HepG2 (cell line): ENCODE data around the gene SYCE3. TPM values are rescaled to one million over a fixed set of nuclear protein-coding genes. Genes with fewer than 3 reads are reported as not detected.

ENCODE experiments used
- CHCHD3 ChIP-seq: sonication (generic); formaldehyde crosslinking; IDR thresholded peaks from 2 replicates; pipeline ENCODE4 v1.8.0; 2022; ENCODE audit warnings: mild to moderate bottlenecking, missing genetic modification reagents, moderate library complexity
- JUNB ChIP-seq: sonication (generic); formaldehyde crosslinking; IDR thresholded peaks from 2 replicates; pipeline ENCODE4 v1.8.0; 2022; ENCODE audit warnings: missing genetic modification reagents, mild to moderate bottlenecking, borderline replicate concordance
- NBN ChIP-seq: fragments of 450-650 bp; conservative IDR thresholded peaks from 2 replicates; pipeline ENCODE4 v1.6.1; 2017
- NR2F2 ChIP-seq: IDR thresholded peaks from 2 replicates; pipeline ENCODE4 v1.6.1; 2012; ENCODE audit warnings: low read depth, inconsistent platforms, borderline replicate concordance
- PITX1 ChIP-seq: sonication (generic); formaldehyde crosslinking; IDR thresholded peaks from 2 replicates; pipeline ENCODE4 v1.5.1; 2020; ENCODE audit warnings: mild to moderate bottlenecking, missing genetic modification reagents
- RARG ChIP-seq: sonication (generic); formaldehyde crosslinking; IDR thresholded peaks from 2 replicates; pipeline ENCODE4 v1.4.0; 2020; ENCODE audit warnings: low read depth, mild to moderate bottlenecking, missing genetic modification reagents
- SALL1 ChIP-seq: sonication (generic); formaldehyde crosslinking; IDR thresholded peaks from 2 replicates; pipeline ENCODE4 v1.8.0; 2022; ENCODE audit warnings: mild to moderate bottlenecking, missing genetic modification reagents
- SMC3 ChIP-seq: IDR thresholded peaks from 2 replicates; pipeline ENCODE4 v1.6.1; 2011; ENCODE audit warnings: low read length, improper control_type of control experiment
- TAF1 ChIP-seq: sonication (generic); formaldehyde crosslinking; IDR thresholded peaks from 2 replicates; pipeline ENCODE4 v1.4.0; 2020; ENCODE audit warnings: missing genetic modification reagents
- polyA plus RNA-seq, 8 experiments: library from polyadenylated mRNA; depleted of rRNA in 3 of 8; stranded (reverse) in 7 of 8; unstranded in 1 of 8; fragments of >200 nt; fragmentation: Illumina TruSeq in 4 of 8; extraction: Trizol in 4 of 8; gene quantifications; 2 replicates each; pipeline versions ENCODE4 v1.2.1 to v1.2.3, GENCODE V29; 2011 to 2016; ENCODE audit warnings: low read depth in 4 of 8, missing spikeins in 1 of 8, mixed read lengths in 1 of 8; ENCODE audit not compliant: insufficient read depth in 1 of 8
- total RNA-seq, 5 experiments: library from RNA; depleted of rRNA; stranded (reverse); fragments of >200 nt; fragmentation: Illumina TruSeq; extraction: Trizol; gene quantifications; 2 replicates each; pipeline ENCODE4 v1.2.3, GENCODE V29; 2016; ENCODE audit warnings: low read depth in 1 of 5
- TF ChIP-seq, protein P1 (sequence below): sonication (generic); formaldehyde crosslinking; IDR thresholded peaks from 2 replicates; pipeline ENCODE4 v1.5.1; 2020; ENCODE audit warnings: missing genetic modification reagents, mild to moderate bottlenecking, borderline replicate concordance
- TF ChIP-seq, protein P2 (sequence below), 2 experiments: fragments of 450-650 bp in 1 of 2; sonication (generic) in 1 of 2; formaldehyde crosslinking in 1 of 2; IDR thresholded peaks; 2 replicates each; pipeline versions ENCODE4 v1.6.1 to v1.8.0; 2016 to 2022; ENCODE audit warnings: antibody characterized with exemption in 1 of 2, mild to moderate bottlenecking in 1 of 2, missing genetic modification reagents in 1 of 2
- TF ChIP-seq, protein P3 (sequence below): sonication (generic); formaldehyde crosslinking; conservative IDR thresholded peaks from 2 replicates; pipeline ENCODE4 v1.5.0; 2020; ENCODE audit warnings: missing genetic modification reagents
- TF ChIP-seq, protein P4 (sequence below): sonication (generic); formaldehyde crosslinking; IDR thresholded peaks from 2 replicates; pipeline ENCODE4 v1.4.0; 2020; ENCODE audit warnings: missing genetic modification reagents, borderline replicate concordance

SYCE3 gene
- total and polyA plus RNA-seq, 2 of the 13 experiments (the other 11 are each of a cell fraction or from before 2014, with no cell fraction given) = not detected

DNA sequence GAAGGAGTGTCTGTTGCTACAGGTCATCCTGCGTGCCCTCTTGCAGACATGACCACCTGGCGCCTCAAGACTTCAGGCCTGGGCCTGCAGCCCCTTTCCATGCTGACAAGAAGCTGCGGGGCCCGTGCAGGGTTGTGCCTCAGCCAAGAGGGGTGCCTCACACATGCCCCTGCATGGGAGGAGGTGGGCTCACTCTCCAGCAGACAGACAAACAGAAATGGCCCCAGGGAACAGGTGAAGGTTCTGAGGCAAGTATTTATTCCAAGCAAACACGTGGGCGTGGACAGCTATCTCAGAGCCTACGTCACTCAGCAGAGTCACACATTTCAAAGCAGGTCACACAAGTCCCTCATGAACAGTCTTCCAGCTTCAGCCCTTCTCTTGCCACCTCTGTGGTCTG is 5.9 kb upstream of the SYCE3 start (continued):
- TF ChIP-seq, protein P1, sequence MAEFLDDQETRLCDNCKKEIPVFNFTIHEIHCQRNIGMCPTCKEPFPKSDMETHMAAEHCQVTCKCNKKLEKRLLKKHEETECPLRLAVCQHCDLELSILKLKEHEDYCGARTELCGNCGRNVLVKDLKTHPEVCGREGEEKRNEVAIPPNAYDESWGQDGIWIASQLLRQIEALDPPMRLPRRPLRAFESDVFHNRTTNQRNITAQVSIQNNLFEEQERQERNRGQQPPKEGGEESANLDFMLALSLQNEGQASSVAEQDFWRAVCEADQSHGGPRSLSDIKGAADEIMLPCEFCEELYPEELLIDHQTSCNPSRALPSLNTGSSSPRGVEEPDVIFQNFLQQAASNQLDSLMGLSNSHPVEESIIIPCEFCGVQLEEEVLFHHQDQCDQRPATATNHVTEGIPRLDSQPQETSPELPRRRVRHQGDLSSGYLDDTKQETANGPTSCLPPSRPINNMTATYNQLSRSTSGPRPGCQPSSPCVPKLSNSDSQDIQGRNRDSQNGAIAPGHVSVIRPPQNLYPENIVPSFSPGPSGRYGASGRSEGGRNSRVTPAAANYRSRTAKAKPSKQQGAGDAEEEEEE (CRISPR knock-in tag) = no peak
- TF ChIP-seq SALL1 (no peak; the same call in 1 of the 2 replicates), TAF1 (CRISPR knock-in tag) (no peak), SMC3 (no peak), JUNB (no peak), NBN (no peak), CHCHD3 (CRISPR knock-in tag) (no peak), NR2F2 (no peak), RARG (CRISPR knock-in tag) (no peak), PITX1 (CRISPR knock-in tag) (0 out of 2 replicates have a peak, but pooled peaks have one; percentile 10)
- TF ChIP-seq, protein P2, sequence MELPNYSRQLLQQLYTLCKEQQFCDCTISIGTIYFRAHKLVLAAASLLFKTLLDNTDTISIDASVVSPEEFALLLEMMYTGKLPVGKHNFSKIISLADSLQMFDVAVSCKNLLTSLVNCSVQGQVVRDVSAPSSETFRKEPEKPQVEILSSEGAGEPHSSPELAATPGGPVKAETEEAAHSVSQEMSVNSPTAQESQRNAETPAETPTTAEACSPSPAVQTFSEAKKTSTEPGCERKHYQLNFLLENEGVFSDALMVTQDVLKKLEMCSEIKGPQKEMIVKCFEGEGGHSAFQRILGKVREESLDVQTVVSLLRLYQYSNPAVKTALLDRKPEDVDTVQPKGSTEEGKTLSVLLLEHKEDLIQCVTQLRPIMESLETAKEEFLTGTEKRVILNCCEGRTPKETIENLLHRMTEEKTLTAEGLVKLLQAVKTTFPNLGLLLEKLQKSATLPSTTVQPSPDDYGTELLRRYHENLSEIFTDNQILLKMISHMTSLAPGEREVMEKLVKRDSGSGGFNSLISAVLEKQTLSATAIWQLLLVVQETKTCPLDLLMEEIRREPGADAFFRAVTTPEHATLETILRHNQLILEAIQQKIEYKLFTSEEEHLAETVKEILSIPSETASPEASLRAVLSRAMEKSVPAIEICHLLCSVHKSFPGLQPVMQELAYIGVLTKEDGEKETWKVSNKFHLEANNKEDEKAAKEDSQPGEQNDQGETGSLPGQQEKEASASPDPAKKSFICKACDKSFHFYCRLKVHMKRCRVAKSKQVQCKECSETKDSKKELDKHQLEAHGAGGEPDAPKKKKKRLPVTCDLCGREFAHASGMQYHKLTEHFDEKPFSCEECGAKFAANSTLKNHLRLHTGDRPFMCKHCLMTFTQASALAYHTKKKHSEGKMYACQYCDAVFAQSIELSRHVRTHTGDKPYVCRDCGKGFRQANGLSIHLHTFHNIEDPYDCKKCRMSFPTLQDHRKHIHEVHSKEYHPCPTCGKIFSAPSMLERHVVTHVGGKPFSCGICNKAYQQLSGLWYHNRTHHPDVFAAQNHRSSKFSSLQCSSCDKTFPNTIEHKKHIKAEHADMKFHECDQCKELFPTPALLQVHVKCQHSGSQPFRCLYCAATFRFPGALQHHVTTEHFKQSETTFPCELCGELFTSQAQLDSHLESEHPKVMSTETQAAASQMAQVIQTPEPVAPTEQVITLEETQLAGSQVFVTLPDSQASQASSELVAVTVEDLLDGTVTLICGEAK (IDR thresholded peaks at IDR 0.05) = no peak
- TF ChIP-seq, protein P2 (CRISPR knock-in tag; IDR thresholded peaks at IDR 0.05) = no peak
- TF ChIP-seq, protein P3, sequence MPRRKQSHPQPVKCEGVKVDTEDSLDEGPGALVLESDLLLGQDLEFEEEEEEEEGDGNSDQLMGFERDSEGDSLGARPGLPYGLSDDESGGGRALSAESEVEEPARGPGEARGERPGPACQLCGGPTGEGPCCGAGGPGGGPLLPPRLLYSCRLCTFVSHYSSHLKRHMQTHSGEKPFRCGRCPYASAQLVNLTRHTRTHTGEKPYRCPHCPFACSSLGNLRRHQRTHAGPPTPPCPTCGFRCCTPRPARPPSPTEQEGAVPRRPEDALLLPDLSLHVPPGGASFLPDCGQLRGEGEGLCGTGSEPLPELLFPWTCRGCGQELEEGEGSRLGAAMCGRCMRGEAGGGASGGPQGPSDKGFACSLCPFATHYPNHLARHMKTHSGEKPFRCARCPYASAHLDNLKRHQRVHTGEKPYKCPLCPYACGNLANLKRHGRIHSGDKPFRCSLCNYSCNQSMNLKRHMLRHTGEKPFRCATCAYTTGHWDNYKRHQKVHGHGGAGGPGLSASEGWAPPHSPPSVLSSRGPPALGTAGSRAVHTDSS = no peak
- TF ChIP-seq, protein P4, sequence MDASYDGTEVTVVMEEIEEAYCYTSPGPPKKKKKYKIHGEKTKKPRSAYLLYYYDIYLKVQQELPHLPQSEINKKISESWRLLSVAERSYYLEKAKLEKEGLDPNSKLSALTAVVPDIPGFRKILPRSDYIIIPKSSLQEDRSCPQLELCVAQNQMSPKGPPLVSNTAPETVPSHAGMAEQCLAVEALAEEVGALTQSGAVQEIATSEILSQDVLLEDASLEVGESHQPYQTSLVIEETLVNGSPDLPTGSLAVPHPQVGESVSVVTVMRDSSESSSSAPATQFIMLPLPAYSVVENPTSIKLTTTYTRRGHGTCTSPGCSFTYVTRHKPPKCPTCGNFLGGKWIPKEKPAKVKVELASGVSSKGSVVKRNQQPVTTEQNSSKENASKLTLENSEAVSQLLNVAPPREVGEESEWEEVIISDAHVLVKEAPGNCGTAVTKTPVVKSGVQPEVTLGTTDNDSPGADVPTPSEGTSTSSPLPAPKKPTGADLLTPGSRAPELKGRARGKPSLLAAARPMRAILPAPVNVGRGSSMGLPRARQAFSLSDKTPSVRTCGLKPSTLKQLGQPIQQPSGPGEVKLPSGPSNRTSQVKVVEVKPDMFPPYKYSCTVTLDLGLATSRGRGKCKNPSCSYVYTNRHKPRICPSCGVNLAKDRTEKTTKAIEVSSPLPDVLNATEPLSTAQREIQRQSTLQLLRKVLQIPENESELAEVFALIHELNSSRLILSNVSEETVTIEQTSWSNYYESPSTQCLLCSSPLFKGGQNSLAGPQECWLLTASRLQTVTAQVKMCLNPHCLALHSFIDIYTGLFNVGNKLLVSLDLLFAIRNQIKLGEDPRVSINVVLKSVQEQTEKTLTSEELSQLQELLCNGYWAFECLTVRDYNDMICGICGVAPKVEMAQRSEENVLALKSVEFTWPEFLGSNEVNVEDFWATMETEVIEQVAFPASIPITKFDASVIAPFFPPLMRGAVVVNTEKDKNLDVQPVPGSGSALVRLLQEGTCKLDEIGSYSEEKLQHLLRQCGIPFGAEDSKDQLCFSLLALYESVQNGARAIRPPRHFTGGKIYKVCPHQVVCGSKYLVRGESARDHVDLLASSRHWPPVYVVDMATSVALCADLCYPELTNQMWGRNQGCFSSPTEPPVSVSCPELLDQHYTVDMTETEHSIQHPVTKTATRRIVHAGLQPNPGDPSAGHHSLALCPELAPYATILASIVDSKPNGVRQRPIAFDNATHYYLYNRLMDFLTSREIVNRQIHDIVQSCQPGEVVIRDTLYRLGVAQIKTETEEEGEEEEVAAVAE = no peak
